NCI-H524 treated with DMSO at 0.1 percent for 48 hours (cell line): ENCODE data around the gene FAM227B.
"Not testable (repeated sequence)": the region's sequence is repeated elsewhere in the genome, so short reads cannot be mapped to it uniquely, and the experiment has no call there.

Experiments used
- DNase-seq: peaks from one replicate; lab custom pipeline; 2025; lab: John Stamatoyannopoulos, UW

Gene FAM227B

GRCh38 chr15:49610157-49610918 is 10.3 kb downstream of the FAM227B start:
- no peak for DNase-seq

DNA sequence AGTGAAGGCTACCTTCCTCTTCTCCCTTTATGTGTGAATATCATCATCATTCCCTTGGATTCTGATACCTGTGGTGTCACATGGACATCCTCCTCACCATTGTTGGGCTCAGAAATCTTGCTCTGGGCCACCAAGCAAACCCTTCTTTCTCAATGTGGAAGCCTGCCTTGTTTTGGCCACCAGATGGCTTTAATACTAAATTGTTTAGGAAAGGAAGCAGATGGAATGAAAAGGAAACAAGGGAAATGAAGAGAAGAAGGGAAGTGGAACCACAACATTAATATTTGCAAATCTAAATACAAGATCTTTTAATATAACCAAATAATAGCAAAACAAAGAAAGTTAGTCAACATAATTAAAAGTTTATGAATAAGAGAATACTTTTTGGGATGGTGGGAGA is 14.0 kb downstream of the FAM227B start:
- no peak for DNase-seq

DNA sequence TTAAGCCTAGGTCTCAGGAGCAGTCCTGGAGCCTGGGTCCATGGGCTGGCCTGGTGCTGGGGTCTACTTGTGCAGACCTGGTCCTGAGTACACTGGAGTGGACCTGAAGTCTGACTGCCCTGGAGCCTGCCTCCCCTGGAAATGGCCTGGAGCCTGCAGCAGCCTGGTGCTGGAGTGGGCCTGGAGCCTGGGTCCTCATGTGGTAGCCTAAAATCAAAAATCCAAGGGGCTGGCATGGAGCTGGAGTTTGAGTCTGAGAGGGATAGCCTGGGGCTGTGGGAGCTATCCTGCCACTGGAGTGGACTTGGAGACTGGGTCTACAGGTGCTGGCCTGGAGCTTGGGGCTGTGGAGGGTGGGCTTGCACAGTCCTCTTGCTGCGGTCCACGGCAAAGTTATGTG is 15.0 kb downstream of the FAM227B start:
- no peak for DNase-seq

DNA sequence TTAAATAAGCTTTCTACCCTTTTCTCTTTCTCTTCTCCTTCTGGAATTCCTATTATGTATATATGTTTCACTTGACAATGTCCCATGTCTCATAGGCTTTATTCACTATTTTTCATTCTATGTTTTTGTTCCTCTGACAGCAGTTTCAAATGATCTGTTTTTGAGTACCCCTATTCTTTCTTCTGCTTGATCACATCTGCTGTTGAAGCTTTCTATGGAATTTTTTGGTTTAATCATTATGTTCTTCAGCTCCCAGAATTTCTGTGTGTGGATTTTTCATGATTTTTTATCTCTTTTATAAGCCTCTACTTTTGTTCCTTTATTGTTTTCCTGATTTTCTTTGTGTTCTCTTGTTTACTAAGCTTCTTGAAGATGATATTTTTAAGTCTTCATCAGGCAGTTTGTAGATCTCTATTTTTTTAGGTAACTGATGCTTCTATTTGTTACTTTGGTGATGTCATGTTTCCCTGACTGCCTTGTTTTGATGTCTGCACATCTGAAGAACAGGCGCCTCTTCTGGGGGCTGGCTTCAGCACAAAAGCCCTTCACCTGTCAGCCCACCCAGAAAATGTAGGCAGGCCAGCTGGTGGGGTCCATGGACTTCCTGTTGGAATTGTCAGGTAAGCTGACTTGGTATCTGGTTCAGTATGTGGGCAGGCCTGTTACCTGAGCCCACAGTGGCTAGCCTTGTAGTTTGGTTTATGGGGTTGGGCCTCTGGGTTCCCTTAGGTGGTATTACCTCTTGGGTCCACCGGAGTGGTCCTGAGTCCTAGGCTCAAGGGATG is 15.8 kb downstream of the FAM227B start:
- DNase-seq = no peak

DNA sequence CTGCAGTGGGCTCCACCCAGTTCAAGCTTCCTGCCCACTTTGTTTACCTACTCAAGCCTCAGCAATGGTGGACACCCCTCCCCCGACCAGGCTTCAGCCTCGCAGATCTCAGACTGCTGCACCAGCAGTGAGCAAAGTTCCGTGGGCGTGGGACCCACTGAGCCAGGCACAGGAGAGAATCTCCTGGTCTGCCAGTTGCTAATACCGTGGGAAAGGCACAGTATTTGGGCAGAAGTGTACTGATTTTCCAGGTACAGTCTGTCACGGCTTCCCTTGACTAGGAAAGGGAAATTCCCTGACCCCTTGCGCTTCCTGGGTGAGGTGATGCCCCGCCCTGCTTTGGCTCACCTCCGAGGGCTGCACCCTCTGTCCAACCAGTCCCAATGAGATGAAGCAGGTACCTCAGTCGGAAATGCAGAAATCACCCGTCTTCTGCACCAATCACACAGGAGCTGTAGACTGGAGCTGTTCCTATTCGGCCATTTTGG is 27.7 kb downstream of the FAM227B start:
- DNase-seq = not testable (repeated sequence)

DNA sequence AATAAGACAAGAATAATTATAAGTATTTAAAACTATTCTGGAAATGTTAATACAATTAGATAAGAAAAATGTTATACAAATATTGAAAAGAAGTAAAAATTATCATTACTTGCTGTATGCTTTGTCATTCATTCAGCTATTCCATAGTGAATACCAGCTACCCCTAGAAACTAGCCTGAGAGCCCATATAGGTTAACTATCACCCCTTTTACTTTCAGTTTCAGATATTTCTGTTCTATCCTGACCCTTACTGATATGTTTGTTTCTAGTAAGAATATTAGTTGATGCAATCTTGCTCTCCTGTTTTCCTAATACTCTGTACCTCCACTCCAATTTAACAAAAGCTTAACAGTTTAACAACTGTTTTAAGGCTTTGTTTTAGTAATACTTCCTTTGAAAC is 31.6 kb downstream of the FAM227B start:
- DNase-seq = no peak

GRCh38 chr15:49573421-49573820 is 47.2 kb downstream of the FAM227B start:
- DNase-seq = no peak

- no peak for DNase-seq
Observed at GRCh38 chr15:49570672-49571071, 49.9 kb downstream of the FAM227B start.

GRCh38 chr15:49570174-49570573 is 50.4 kb downstream of the FAM227B start:
- DNase-seq = no peak

GRCh38 chr15:49560045-49560444 is 60.6 kb downstream of the FAM227B start:
- no peak for DNase-seq

GRCh38 chr15:49558929-49559328 is 61.7 kb downstream of the FAM227B start:
- no peak for DNase-seq

DNA sequence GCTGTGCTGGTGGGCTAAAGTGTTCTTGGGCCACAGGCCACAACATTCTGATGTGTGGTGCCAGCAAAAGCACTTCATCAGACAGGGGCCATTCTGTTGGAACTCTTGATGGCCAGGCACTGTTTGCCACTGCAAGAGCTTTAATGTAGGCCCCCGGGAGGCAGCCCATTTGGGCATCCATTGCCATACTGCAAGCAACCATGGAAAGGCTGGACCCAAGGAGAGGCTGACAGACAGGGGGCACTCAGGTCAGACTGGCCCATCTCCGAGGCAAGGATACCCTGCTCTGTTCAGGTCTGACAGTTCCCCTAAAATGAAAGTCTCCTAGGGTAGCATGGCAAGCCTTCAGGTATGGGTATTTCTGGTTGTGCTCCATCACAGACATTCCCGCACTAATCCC is 64.2 kb downstream of the FAM227B start:
- DNase-seq = no peak

- not testable (repeated sequence) for DNase-seq
Observed at GRCh38 chr15:49550342-49550741, 70.3 kb downstream of the FAM227B start.

GRCh38 chr15:49538520-49538919 is 82.1 kb downstream of the FAM227B start:
- no peak for DNase-seq

DNA sequence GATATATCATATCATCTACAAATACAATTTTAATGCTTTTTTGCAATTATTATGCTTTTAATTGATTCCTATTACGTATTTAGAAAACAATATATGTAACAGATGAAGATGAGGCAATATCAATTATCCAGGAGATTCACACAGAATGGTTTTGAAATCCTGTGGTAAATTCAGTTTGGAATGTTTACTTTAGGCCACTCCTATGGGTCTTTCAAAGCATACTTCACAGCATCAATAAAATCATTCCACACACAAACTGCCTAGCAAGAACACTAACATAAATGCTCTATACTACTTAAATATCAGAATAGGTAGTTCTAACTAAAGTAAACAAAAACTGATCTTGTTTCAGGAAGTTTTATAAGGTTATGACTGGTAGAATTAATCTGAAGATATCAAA is 90.5 kb downstream of the FAM227B start:
- no peak for DNase-seq

GRCh38 chr15:49528289-49528688 is 92.3 kb downstream of the FAM227B start:
- no peak for DNase-seq

DNA sequence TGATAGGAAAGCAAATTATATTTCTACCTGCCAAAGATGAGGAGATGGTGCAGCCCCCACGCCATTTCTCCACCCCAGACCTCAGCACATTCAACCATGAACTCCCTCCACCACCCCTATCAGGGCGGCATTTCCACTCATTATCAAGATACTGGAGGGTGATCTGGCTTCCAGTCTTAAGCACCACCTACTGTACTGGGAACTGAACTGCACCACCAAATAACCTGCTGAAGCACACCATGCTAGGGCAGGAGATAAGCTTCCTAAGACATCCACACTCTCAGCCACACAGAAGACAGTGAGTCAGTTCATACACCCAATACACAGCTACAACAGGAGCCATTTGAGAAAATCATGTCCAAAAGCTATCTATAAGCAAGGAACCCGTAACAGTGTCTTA is 98.8 kb downstream of the FAM227B start:
- no peak for DNase-seq

DNA sequence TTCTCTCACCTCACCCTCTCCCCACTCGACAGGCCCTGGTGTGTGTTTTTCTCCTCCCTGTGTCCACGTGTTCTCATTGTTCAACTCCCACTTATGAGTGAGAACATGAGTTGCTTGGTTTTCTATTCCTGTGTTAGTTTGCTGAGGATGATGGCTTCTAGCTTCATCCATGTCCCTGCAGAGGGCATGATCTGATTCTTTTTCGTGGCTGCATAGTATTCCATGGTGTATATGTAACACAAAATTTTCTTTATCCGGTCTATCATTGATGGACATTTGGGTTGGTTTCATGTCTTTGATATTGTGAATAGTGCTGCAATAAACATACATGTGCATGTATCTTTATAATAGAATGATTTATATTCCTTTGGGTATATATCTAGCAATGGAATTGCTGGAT is 107.9 kb downstream of the FAM227B start:
- DNase-seq = not testable (repeated sequence)

GRCh38 chr15:49507261-49507660 is 113.4 kb downstream of the FAM227B start:
- no peak for DNase-seq

- no peak for DNase-seq
Observed at GRCh38 chr15:49506341-49506740, 114.3 kb downstream of the FAM227B start.

GRCh38 chr15:49501586-49501985 is 119.0 kb downstream of the FAM227B start:
- no peak for DNase-seq

- DNase-seq = no peak
Observed at GRCh38 chr15:49495993-49496753, 124.4 kb downstream of the FAM227B start.

- no peak for DNase-seq
Observed at GRCh38 chr15:49494842-49495241, 125.8 kb downstream of the FAM227B start.
